ENCODE data around the gene PCK1. TPM values are rescaled to one million over a fixed set of nuclear protein-coding genes. Genes with fewer than 3 reads are reported as not detected.

The PCK1 gene
- total and polyA plus RNA-seq, 2 donors (not counting 3 experiments of a cell fraction or from before 2014, with no cell fraction given) = not detected

GRCh38 chr20:57566399-57566798 is 5.5 kb downstream of the PCK1 start:
- no peaks in the 10 kb centered on the region for H3K9me1 ChIP-seq (replicated peaks; ENCODE audit: control insufficient read depth, extremely low read depth, insufficient read depth, low read length)
- no peaks in the 10 kb centered on the region for H3K27me3 ChIP-seq (ENCODE audit: control insufficient read depth in 2 of 2, insufficient read depth in 2 of 2, low read length in 2 of 2)
- no peaks in the 10 kb centered on the region for H3K4me1 ChIP-seq (ENCODE audit: control insufficient read depth, extremely low read depth, insufficient read depth, low read length)
- BruUV-seq (replicated peaks) = no TSS peak
- no peak overlapping the region for H3K9ac ChIP-seq (replicated peaks; ENCODE audit: extremely low read depth, insufficient read depth, low read length)
- H2AFZ ChIP-seq (ENCODE audit: low read depth, low read length) = no peak overlapping the region
- H3K79me2 ChIP-seq (ENCODE audit: control insufficient read depth, insufficient read depth, low read length) = no peaks in the 10 kb centered on the region
- no peaks in the 10 kb centered on the region for H3K36me3 ChIP-seq (ENCODE audit: control insufficient read depth in 2 of 2, extremely low read depth in 1 of 2, insufficient read depth in 2 of 2, low read length in 2 of 2)
- ChIA-PET POLR2A (no interaction called here), CTCF (no interaction called here)
- dilution Hi-C loops (cut with MboI; ENCODE audit: extremely low pct_ligation_motif_present, low sequenced_read_pairs) (no loop called here), intact Hi-C loops (cut with micrococcal nuclease) (loop anchor here (1.0 kb wide), 1 partner anchor 16 kb away; no protein-coding TSS in a partner anchor)
- no peak overlapping the region for H3K27ac ChIP-seq (ENCODE audit: insufficient read depth, low read depth, low read length)
- H3K9me3 ChIP-seq (replicated peaks; ENCODE audit: control insufficient read depth, insufficient read depth, low read length) = no peaks in the 10 kb centered on the region
- no peak for TF ChIP-seq MAX (IDR thresholded peaks at IDR 0.05; ENCODE audit: insufficient read depth, insufficient read length)
- no peak for TF ChIP-seq JUN (IDR thresholded peaks at IDR 0.05; ENCODE audit: borderline replicate concordance, insufficient read depth, insufficient read length, low read depth)
- no peak for TF ChIP-seq POLR2A (IDR thresholded peaks at IDR 0.05; ENCODE audit: low read depth, low read length)
- no peak for TF ChIP-seq FOS (IDR thresholded peaks at IDR 0.05; ENCODE audit: borderline replicate concordance, insufficient read depth, low read length)
- no peak for TF ChIP-seq GATA2 (IDR thresholded peaks at IDR 0.05; ENCODE audit: insufficient read depth, insufficient read length, low read depth, low read length)
- TF ChIP-seq EZH2 (IDR thresholded peaks at IDR 0.05; ENCODE audit: borderline replicate concordance, low read depth, low read length, severe bottlenecking) = no peak
- TF ChIP-seq MYC (IDR thresholded peaks at IDR 0.05; ENCODE audit: low read depth, low read length) = no peak
- no peak for TF ChIP-seq POLR2AphosphoS5 (IDR thresholded peaks at IDR 0.05; ENCODE audit: insufficient read depth, low read depth, low read length)
- no peak for TF ChIP-seq CTCF (IDR thresholded peaks at IDR 0.05; ENCODE audit: extremely low read depth in 1 of 2, insufficient read depth in 1 of 2, low read depth in 1 of 2, low read length in 2 of 2)
- FAIRE-seq (no peak), DNase-seq (ENCODE audit: low read depth, low spot score) (no peak)
- H4K20me1 ChIP-seq (replicated peaks; ENCODE audit: control insufficient read depth, extremely low read depth, insufficient read depth, low read length) = no peaks in the 10 kb centered on the region
- no peak overlapping the region for H3K4me3 ChIP-seq (replicated peaks in 1 of 3; ENCODE audit: insufficient read depth in 1 of 3, low read depth in 1 of 3, low read length in 3 of 3)
- H3K4me2 ChIP-seq (ENCODE audit: insufficient read depth, low read length) = no peak overlapping the region

Data from endothelial cell of umbilical vein (primary cell).